Suprapubic skin (tissue), 3 donors: Measurements from ENCODE around the gene OARD1.

Experiments
- CTCF ChIP-seq, 2 donors: fragments of 200-600 bp in 1 of 2; fragments of 450-650 bp in 1 of 2; sonication (generic) in 1 of 2; IDR thresholded peaks; one replicate each; pipeline ENCODE4 v1.5.1; 2016 to 2019; ENCODE audit warnings: antibody characterized with exemption in 2 of 2, mild to moderate bottlenecking in 1 of 2, moderate library complexity in 1 of 2
- EP300 ChIP-seq: sonication (generic); formaldehyde crosslinking; IDR thresholded peaks from one replicate; pipeline ENCODE4 v1.6.1; 2017; ENCODE audit warnings: antibody characterized with exemption

GRCh38 chr6:41064841-41065240, 7.3 kb downstream of the OARD1 start:
- TF ChIP-seq CTCF (IDR thresholded peaks at IDR 0.05) = no peak
- no peak for TF ChIP-seq EP300
